Measurements from ENCODE around the gene RBM12. TPM values are rescaled to one million over a fixed set of nuclear protein-coding genes. Genes with fewer than 3 reads are reported as not detected.
A peak's percentile ranks its signal among the peaks of the same experiment; 100 is the strongest.

RBM12 gene
- total and polyA plus RNA-seq, 4 donors: 50.2 to 73.9 (median 66.1) TPM

DNA sequence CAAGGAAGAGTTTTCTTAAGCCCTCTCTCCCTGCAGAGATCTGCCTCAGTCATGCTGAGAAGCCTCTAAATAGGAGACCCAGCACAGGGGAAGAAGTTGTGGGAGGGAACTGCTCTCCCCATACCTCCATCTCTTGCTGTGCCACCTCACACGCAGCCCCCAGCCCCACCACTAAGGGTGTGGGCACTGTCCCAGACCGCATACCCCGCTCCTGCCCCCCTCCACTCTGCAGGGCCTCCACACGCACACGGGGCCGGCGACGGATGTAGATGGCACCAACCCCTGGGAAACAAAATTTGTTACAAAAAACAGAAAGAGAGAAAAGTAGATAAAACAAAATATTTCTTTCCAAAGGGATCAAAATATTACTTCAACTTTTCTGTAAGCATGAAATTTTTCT is 10.2 kb upstream of the RBM12 start:
- WGBS (ENCODE audit: insufficient coverage): no CpG with 5 or more reads among the region's 8 CpGs
- Histone ChIP-seq H3K27ac (ENCODE audit: low read depth, low read length) (no peak overlapping the region), H3K4me3 (ENCODE audit: low read depth, low read length) (no peak overlapping the region), H3K36me3 (ENCODE audit: control insufficient read depth, insufficient read depth, low read length) (peaks cover 36% of the 10 kb centered on the region), H3K9me3 (ENCODE audit: control insufficient read depth, insufficient read depth, low read length) (no peaks in the 10 kb centered on the region), H3K27me3 (ENCODE audit: control insufficient read depth, insufficient read depth, low read length) (no peaks in the 10 kb centered on the region), H3K4me1 (ENCODE audit: control insufficient read depth, insufficient read depth, low read length) (no peaks in the 10 kb centered on the region)
- DNase-seq (ENCODE audit: low read depth in 4 of 6, low spot score in 6 of 6): no peak

GRCh38 chr20:35673884-35674283 is 9.2 kb upstream of the RBM12 start:
- Histone ChIP-seq H3K27me3 (ENCODE audit: control insufficient read depth, insufficient read depth, low read length) (no peaks in the 10 kb centered on the region), H3K4me1 (ENCODE audit: control insufficient read depth, insufficient read depth, low read length) (no peaks in the 10 kb centered on the region), H3K9me3 (ENCODE audit: control insufficient read depth, insufficient read depth, low read length) (no peaks in the 10 kb centered on the region), H3K36me3 (ENCODE audit: control insufficient read depth, insufficient read depth, low read length) (peaks cover 40% of the 10 kb centered on the region), H3K27ac (ENCODE audit: low read depth, low read length) (no peak overlapping the region), H3K4me3 (ENCODE audit: low read depth, low read length) (no peak overlapping the region)
- WGBS (ENCODE audit: insufficient coverage): 89% methylated on average over 4 of the region's 4 CpGs
- no peak for DNase-seq (ENCODE audit: low read depth in 4 of 6, low spot score in 6 of 6)

DNA sequence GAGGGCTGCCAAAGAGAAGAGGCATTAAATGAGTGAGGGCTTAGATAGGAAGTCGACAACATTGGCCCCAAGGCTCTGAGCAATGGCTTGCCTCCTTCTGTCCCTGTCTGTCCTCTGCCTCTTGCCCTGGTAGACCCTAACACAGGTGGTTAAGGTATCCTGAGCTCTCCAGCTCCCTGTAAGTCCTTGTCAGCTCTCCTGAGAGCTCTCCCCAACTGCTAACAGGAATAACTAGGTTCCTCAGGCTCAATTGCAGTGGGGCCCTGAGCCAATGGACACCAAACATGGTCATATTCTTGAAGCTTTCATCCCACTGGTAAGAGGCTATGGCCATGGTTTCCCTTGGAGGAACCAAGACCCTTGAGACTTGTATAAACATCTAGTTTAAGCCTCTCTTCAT is 5.0 kb upstream of the RBM12 start:
- no peaks in the 10 kb centered on the region for H3K9me3 ChIP-seq (ENCODE audit: control insufficient read depth, insufficient read depth, low read length)
- H3K27ac ChIP-seq (ENCODE audit: low read depth, low read length): no peak overlapping the region
- H3K4me3 ChIP-seq (ENCODE audit: low read depth, low read length): no peak overlapping the region
- H3K4me1 ChIP-seq (ENCODE audit: control insufficient read depth, insufficient read depth, low read length): peaks cover 4% of the 10 kb centered on the region
- DNase-seq (ENCODE audit: low read depth in 4 of 6, low spot score in 6 of 6): no peak
- 82% methylated on average over 1 of the region's 1 CpG for WGBS (ENCODE audit: insufficient coverage)
- peaks cover 30% of the 10 kb centered on the region for H3K36me3 ChIP-seq (ENCODE audit: control insufficient read depth, insufficient read depth, low read length)
- H3K27me3 ChIP-seq (ENCODE audit: control insufficient read depth, insufficient read depth, low read length): no peaks in the 10 kb centered on the region

DNA sequence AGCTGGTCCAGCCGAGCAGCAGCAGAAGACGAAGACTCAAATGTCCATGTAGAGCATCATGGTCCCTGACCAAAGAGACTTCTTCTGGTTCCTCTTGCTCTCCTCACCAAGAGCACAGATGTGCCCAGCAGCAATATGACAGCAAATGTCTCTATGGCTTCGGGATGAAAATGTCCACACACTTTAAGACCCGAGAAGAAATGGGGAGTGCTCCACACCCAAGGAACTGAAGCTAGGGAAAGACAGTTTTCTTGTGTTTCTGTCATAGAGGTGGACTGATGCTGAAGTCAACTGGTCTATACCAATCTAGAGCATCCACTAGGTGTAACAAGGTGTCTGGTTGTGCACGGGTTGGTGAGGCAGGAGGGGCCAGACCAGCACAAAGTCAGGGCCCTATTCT is 4.5 kb upstream of the RBM12 start:
- H3K4me3 ChIP-seq (ENCODE audit: low read depth, low read length): no peak overlapping the region
- H3K9me3 ChIP-seq (ENCODE audit: control insufficient read depth, insufficient read depth, low read length): no peaks in the 10 kb centered on the region
- H3K4me1 ChIP-seq (ENCODE audit: control insufficient read depth, insufficient read depth, low read length): peaks cover 4% of the 10 kb centered on the region
- no peak overlapping the region for H3K27ac ChIP-seq (ENCODE audit: low read depth, low read length)
- WGBS (ENCODE audit: insufficient coverage): 100% methylated on average over 3 of the region's 5 CpGs
- no peak for DNase-seq (ENCODE audit: low read depth in 4 of 6, low spot score in 6 of 6)
- H3K27me3 ChIP-seq (ENCODE audit: control insufficient read depth, insufficient read depth, low read length): no peaks in the 10 kb centered on the region
- H3K36me3 ChIP-seq (ENCODE audit: control insufficient read depth, insufficient read depth, low read length): peaks cover 28% of the 10 kb centered on the region

DNA sequence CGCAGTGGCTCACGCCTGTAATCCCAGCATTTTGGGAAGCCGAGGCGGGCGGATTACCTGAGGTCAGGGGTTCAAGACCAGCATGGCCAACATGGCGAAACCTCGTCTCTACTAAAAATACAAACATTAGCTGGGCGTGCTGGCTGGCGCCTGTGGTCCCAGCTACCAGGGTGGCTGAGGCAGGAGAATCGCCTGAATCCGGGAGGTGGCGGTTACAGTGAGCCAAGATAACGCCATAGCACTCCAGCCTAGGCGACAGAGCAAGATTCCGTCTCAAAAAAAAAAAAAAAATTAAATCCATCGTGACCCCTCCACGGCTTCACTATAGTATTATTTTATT is 1.2 kb upstream of the RBM12 start:
- Histone ChIP-seq H3K9me3 (ENCODE audit: control insufficient read depth, insufficient read depth, low read length) (no peaks in the 10 kb centered on the region), H3K36me3 (ENCODE audit: control insufficient read depth, insufficient read depth, low read length) (peaks cover 12% of the 10 kb centered on the region), H3K4me1 (ENCODE audit: control insufficient read depth, insufficient read depth, low read length) (peaks cover 8% of the 10 kb centered on the region), H3K27me3 (ENCODE audit: control insufficient read depth, insufficient read depth, low read length) (no peaks in the 10 kb centered on the region), H3K4me3 (ENCODE audit: low read depth, low read length) (no peak overlapping the region), H3K27ac (ENCODE audit: low read depth, low read length) (no peak overlapping the region)
- WGBS (ENCODE audit: insufficient coverage): 98% methylated on average over 12 of the region's 17 CpGs
- no peak for DNase-seq (ENCODE audit: low read depth in 4 of 6, low spot score in 6 of 6)

GRCh38 chr20:35663516-35664465 is 909 bp downstream of the RBM12 start:
- Histone ChIP-seq H3K27ac (ENCODE audit: low read depth, low read length) (peak overlapping the region; percentile 98), H3K4me3 (ENCODE audit: low read depth, low read length) (peak overlapping the region; percentile 93), H3K9me3 (ENCODE audit: control insufficient read depth, insufficient read depth, low read length) (no peaks in the 10 kb centered on the region), H3K36me3 (ENCODE audit: control insufficient read depth, insufficient read depth, low read length) (peaks cover 2% of the 10 kb centered on the region), H3K27me3 (ENCODE audit: control insufficient read depth, insufficient read depth, low read length) (no peaks in the 10 kb centered on the region), H3K4me1 (ENCODE audit: control insufficient read depth, insufficient read depth, low read length) (peaks cover 11% of the 10 kb centered on the region)
- peak in 5 of 6 donors; percentile 20 to 73 (median 50) for DNase-seq (ENCODE audit: low read depth in 4 of 6, low spot score in 6 of 6)
- WGBS (ENCODE audit: insufficient coverage): 0% methylated on average over 25 of the region's 28 CpGs

GRCh38 chr20:35662551-35662950 is 2.1 kb downstream of the RBM12 start:
- H3K27ac ChIP-seq (ENCODE audit: low read depth, low read length): no peak overlapping the region
- no CpG with 5 or more reads among the region's 2 CpGs for WGBS (ENCODE audit: insufficient coverage)
- no peaks in the 10 kb centered on the region for H3K27me3 ChIP-seq (ENCODE audit: control insufficient read depth, insufficient read depth, low read length)
- peaks cover 11% of the 10 kb centered on the region for H3K4me1 ChIP-seq (ENCODE audit: control insufficient read depth, insufficient read depth, low read length)
- no peaks in the 10 kb centered on the region for H3K9me3 ChIP-seq (ENCODE audit: control insufficient read depth, insufficient read depth, low read length)
- peak overlapping the region; percentile 93 for H3K4me3 ChIP-seq (ENCODE audit: low read depth, low read length)
- DNase-seq (ENCODE audit: low read depth in 4 of 6, low spot score in 6 of 6): no peak
- H3K36me3 ChIP-seq (ENCODE audit: control insufficient read depth, insufficient read depth, low read length): no peaks in the 10 kb centered on the region

- no peak for DNase-seq (ENCODE audit: low read depth in 4 of 6, low spot score in 6 of 6)
- Histone ChIP-seq H3K27me3 (ENCODE audit: control insufficient read depth, insufficient read depth, low read length) (no peaks in the 10 kb centered on the region), H3K36me3 (ENCODE audit: control insufficient read depth, insufficient read depth, low read length) (no peaks in the 10 kb centered on the region), H3K9me3 (ENCODE audit: control insufficient read depth, insufficient read depth, low read length) (no peaks in the 10 kb centered on the region), H3K4me1 (ENCODE audit: control insufficient read depth, insufficient read depth, low read length) (peaks cover 11% of the 10 kb centered on the region), H3K27ac (ENCODE audit: low read depth, low read length) (no peak overlapping the region), H3K4me3 (ENCODE audit: low read depth, low read length) (no peak overlapping the region)
- WGBS (ENCODE audit: insufficient coverage): 20% methylated on average over 1 of the region's 3 CpGs
Observed at GRCh38 chr20:35661908-35662307, 2.8 kb downstream of the RBM12 start.

GRCh38 chr20:35661053-35661452 is 3.6 kb downstream of the RBM12 start:
- no CpG with 5 or more reads among the region's 2 CpGs for WGBS (ENCODE audit: insufficient coverage)
- DNase-seq (ENCODE audit: low read depth in 4 of 6, low spot score in 6 of 6): no peak
- Histone ChIP-seq H3K27me3 (ENCODE audit: control insufficient read depth, insufficient read depth, low read length) (no peaks in the 10 kb centered on the region), H3K4me1 (ENCODE audit: control insufficient read depth, insufficient read depth, low read length) (peaks cover 11% of the 10 kb centered on the region), H3K4me3 (ENCODE audit: low read depth, low read length) (no peak overlapping the region), H3K36me3 (ENCODE audit: control insufficient read depth, insufficient read depth, low read length) (no peaks in the 10 kb centered on the region), H3K27ac (ENCODE audit: low read depth, low read length) (no peak overlapping the region), H3K9me3 (ENCODE audit: control insufficient read depth, insufficient read depth, low read length) (no peaks in the 10 kb centered on the region)
